Suppressor macrophage treated with lipopolysaccharide for 1 hour (primary cell): Measurements from ENCODE around the gene FRMD4A.
"Not testable (repeated sequence)": the region's sequence is repeated elsewhere in the genome, so short reads cannot be mapped to it uniquely, and the experiment has no call there.

Experiments
- DNase-seq, 3 donors: peaks; one replicate each; pipeline ENCODE4 v3.0.0-alpha.2; 2020 to 2022

Gene FRMD4A

GRCh38 chr10:13731799-13732198 is 598.9 kb downstream of the FRMD4A start:
- DNase-seq = no peak

- no peak for DNase-seq
Observed at GRCh38 chr10:13730956-13731355, 599.8 kb downstream of the FRMD4A start.

- no peak for DNase-seq
Observed at GRCh38 chr10:13730306-13730652, 600.4 kb downstream of the FRMD4A start.

- no peak for DNase-seq
Observed at GRCh38 chr10:13729586-13730305, 601.0 kb downstream of the FRMD4A start.

GRCh38 chr10:13728898-13729535 is 601.7 kb downstream of the FRMD4A start:
- no peak for DNase-seq

DNA sequence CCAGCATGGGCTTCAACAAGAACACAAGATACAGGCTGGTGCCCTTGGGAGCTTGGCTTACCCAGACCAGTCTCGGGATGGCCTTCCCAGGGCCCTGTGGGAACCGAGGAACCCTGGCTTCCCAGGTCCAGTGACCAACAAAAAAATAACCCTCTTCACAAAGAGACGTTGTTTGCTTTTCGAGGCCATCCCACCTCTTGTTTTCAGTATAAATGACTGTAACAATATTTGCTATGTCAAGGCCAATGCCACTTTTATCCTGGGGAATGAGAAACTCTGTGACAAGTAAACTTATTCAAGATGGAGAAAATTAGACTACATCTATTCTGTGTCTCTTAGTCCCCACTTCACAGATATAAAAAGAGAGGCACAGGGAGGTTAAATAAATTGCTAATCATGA is 605.1 kb downstream of the FRMD4A start:
- DNase-seq = no peak

DNA sequence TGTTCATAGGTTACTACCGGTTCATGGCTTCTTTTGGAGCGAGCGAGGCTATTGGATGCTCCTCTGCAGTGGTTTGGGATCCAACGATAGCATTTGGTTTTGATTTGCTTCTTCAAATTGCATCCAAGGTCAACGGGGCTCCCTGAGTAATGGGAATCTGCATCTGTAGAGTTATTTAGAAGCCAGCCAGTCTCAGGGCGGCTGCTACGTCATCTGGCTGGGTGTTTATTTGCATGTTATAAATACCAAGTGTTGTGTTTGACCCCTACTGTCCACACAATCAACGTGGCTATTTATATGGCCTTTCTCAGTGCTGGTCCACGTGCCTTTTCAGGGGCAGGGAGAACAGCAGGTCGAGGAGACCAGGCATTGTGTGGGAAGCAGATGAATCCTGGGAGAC is 606.2 kb downstream of the FRMD4A start:
- no peak for DNase-seq

- DNase-seq = no peak
Observed at GRCh38 chr10:13722747-13723653, 607.7 kb downstream of the FRMD4A start.

DNA sequence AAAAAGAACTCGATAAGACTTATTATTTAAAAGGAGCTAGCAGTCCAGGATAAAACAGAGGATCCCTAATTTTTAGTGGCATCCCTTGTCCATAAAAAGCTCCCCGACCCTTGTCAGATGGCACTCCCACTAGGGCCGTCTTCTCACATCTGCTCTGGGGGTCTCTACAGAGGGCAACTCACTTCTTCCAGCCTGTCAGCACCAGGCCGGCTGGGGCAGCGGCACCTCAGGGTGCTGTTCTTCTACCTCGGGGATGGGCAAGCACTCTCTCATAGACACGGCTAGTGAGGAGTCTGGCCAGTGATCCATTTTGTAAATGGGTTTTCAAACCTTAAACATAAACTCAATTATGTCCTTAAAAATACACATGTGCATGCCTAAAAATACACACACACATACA is 609.2 kb downstream of the FRMD4A start:
- DNase-seq = no peak

- no peak for DNase-seq
Observed at GRCh38 chr10:13720699-13721098, 610.0 kb downstream of the FRMD4A start.

- DNase-seq = peak; percentile 64 to 80 (median 67)
Observed at GRCh38 chr10:13719425-13719824, 611.3 kb downstream of the FRMD4A start.

DNA sequence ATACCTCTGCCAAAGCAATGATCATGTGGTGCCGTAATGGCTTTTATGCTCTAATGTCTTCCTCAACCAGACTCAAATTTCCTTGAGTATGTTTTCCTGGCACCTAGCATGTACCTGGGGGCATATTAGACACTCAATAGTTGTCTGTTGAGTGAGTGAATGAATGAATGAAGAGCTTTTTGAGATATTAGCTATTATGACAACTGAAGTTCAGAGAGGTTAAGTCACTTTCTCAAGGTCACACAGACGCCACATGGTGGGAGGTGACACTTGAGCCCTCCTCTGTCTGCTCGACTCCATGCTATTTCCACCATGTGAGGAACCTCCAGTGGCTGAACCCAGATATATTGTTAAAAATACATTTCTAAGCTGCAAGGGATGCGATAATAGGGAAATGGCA is 611.9 kb downstream of the FRMD4A start:
- DNase-seq = no peak

DNA sequence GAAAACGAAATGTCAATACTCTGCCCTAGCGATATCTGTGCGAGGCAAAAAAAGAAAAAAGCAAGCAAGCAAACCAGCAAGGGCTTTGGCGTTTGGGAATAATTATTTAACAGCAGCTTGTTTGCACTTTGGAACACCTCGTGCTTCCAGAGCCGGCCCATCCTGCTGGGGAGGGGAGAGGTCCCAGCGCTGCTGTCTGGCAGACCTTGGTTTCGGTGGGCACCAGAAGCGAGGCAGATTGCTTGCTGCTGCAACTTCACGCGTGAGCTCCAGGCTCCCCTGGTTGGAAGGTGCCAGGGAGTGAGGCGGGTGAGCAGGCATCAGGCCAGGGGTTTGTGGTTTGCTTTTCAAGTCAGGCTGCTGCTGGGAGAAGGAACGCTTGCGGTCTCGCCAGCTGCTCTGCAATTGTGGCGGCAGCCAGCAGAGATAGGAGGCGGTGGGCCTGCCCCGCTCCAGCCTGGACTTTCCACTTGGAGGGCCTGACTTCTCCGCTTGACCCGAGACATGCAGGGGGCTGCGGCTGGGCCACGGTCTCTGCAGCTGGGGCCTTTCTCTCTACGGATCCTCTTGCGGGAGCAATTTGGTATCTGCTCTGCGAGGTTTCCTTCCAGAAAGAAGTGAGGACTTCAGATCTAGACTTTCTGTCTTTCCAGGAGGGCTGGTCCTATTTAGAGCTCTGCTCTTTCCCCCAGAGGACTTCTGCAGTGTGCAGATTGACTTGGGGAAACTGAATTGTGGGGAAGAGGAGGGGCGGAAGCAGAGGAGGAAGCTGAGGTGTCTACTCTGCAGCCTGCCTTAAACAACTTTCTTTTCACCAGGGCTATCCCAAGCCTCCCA is 612.6 kb downstream of the FRMD4A start:
- peak; percentile 49 to 69 (median 68) for DNase-seq

GRCh38 chr10:13717571-13717935 is 613.2 kb downstream of the FRMD4A start:
- DNase-seq = no peak

DNA sequence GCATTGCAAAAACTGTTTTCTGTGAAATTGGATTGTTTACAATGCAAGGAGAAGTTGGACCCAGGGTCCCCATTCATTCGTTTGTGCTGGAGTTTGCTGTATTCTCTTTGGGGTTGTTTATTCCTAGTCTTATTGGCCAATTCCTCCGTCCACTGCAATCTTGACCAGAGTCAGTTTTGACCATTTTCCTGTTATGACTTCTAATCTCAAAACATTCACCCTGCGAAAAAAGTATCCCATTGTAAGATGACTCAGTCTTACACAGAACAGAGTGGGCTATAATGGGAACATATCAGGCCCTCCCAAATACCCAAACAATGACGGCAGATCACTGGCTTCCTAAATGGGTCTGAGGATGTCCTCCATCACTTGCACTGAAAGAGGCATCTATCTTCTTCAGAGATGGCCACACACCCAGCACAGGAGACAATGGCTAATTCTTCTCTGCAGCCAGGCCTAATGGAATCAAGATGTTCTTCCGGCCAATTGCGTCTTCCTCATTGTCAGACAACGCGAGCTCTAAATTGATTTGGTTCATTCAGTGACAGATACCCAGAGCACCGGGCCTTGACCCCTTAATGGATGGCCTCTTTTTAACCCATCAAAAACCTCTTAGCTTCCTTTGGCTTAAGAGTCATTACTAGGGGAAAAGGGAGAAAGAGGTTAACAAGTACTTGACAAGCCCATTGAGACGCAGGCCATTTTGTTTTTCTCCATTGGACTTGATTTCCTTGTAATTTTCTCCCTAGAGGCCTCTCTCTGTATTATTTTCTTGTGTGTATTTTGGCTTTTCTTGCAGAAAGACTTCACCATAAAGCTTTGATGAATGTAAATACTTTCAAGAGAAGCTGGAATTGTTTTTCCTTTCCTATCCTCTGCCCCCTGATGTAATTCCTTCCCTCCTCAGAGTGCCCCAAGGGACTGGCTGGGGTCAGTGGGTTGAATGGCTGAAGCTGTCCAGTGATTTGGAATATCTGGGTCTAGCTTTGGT is 614.3 kb downstream of the FRMD4A start:
- DNase-seq = no peak

GRCh38 chr10:13715596-13715995 is 615.1 kb downstream of the FRMD4A start:
- not testable (repeated sequence) for DNase-seq

GRCh38 chr10:13715100-13715499 is 615.6 kb downstream of the FRMD4A start:
- DNase-seq = no peak

GRCh38 chr10:13712837-13713581 is 617.7 kb downstream of the FRMD4A start:
- DNase-seq = peak; percentile 92 to 96 (median 95)

GRCh38 chr10:13712476-13712836 is 618.3 kb downstream of the FRMD4A start:
- DNase-seq = peak; percentile 42 to 51 (median 49)

- DNase-seq = no peak
Observed at GRCh38 chr10:13711291-13711690, 619.4 kb downstream of the FRMD4A start.
